GM12872 (cell line): ENCODE results near the gene TLE3.

ENCODE experiments used
- TF ChIP-seq, protein P1 (sequence below): IDR thresholded peaks from 3 replicates; pipeline ENCODE4 v1.5.1; 2011; ENCODE audit warnings: low read depth, mild to moderate bottlenecking, low read length, moderate library complexity; ENCODE audit not compliant: insufficient read depth

TLE3 gene

DNA sequence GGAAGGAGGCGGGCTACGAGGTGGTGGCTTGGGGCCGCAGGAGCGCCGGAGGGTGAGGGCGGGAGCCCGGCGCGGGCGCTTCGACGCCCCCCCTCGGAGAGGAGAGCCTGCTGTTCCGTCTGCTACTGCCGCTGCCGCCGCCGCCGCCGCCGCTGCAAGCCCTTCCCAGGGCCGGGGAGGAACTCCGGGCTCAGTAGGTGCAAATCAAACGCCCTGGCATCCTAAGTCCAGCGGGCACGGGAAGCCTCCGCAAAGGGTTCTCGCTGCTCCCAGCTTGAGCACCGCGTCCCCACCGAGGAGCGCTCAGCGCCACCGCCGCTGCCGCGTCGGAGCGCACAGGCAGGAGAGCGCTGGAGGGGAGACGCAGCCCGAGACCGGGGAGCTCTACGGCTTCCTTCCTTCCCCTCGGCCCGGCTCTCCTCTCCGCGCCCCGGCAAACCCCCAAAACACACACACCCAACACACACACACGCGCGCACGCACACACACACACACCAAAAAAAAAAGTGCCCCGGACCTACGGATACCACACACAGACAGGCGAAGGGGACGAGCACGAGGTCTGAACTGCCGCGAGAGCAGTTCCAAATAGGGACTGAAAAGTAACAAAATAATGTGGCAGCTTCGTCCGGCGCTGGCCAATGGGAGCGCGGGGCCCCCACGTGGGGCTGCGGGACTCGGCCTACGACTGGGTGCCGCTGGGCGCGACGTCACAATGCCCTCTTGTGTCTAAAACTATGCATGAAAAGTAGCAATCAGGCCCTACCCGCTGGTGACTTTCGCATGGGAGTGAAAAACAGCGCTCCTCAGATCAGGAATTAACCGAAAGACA lies at the start of gene TLE3:
Gene TLE3, minus strand, starts transcription at position 597 of the 832 bp plus-strand sequence. CDS start 1,119 bp downstream, outside the sequence.
- TF ChIP-seq, protein P1, sequence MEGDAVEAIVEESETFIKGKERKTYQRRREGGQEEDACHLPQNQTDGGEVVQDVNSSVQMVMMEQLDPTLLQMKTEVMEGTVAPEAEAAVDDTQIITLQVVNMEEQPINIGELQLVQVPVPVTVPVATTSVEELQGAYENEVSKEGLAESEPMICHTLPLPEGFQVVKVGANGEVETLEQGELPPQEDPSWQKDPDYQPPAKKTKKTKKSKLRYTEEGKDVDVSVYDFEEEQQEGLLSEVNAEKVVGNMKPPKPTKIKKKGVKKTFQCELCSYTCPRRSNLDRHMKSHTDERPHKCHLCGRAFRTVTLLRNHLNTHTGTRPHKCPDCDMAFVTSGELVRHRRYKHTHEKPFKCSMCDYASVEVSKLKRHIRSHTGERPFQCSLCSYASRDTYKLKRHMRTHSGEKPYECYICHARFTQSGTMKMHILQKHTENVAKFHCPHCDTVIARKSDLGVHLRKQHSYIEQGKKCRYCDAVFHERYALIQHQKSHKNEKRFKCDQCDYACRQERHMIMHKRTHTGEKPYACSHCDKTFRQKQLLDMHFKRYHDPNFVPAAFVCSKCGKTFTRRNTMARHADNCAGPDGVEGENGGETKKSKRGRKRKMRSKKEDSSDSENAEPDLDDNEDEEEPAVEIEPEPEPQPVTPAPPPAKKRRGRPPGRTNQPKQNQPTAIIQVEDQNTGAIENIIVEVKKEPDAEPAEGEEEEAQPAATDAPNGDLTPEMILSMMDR = peak; percentile 46; the same call in 2 of the 3 replicates

DNA sequence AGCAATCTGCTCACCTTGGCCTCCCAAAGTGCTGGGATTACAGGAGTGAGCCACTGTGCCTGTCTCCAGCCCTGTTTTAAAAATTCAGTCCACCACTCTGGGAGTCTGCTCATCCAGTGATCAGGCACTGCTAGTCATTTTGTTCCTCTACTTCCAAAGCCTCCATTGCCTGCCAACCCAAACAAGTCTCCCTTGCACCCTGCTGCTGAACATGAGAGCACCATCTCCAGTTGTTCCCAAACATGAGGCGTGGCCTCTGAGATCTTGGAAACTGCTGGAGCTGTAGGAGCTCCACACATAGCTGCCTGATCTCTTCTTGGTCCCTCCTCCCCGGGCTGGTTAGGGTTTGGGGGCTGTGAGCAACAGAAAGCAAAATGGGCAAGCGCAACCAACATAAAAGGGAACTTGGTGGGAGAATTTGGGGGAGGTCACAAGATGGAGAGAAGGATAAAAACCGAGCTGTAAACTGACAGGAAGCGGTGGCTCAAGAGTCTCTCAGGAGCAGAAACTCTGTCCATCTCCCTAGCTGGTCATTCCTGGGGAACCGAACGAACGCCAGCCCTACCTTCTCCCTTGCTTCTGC lies 49.6 kb upstream of the TLE3 start:
- TF ChIP-seq, protein P1 = no peak

DNA sequence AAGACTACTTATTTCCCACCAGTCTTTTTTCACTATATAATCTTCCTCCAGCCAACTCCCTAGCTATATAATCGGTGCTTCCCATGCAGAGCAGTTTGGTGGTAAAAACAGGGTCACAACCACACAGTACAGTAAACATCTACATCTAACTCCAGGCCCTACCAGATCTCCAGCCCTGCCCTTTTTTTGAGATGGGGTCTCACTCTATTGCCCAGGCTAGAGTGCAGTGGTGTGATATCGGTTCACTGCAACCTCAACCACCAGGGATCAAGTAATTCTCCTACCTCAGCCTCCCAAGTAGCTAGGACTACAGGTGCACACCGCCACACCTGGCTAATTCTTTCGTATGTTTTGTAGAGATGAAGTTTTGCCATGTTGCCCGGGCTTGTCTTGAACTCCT lies 49.1 kb upstream of the TLE3 start:
- TF ChIP-seq, protein P1 = no peak

DNA sequence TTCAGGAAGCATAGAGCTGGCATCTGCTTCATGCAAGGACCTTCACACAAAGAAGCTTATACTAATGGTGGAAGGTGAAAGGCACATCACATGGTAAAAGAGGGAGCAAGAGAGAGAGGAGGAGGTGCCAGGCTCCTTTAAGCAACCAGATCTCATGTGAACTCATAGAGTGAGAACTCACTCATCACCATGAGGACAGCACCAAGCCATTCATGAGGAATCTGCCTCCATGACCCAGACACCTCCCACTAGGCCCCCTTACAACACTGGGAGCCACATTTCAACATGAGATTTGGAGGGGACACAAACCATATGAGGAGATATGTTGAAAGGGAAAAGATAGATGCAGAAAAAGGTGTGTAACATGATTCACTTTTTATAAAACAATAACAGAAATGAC lies 48.4 kb upstream of the TLE3 start:
- TF ChIP-seq, protein P1 = no peak

DNA sequence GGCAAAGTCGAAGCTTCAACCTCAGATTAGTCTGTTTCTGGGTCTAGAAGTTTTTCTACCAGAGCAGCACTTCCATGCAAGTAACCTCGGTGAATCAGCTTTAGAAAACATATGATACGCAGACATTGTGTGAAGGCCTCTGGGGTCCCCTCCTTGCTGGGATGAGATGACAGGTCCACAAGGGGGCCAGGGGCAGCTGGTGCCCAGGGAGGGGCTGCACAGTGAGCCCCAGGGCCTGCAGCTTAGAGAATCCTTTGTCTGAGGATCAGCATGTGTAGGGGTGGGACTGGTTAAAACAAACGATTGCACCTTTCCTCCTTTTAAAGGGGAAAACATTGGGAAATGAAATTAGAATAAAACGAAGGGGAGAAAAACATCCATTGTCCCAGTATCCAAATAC lies 47.5 kb upstream of the TLE3 start:
- TF ChIP-seq, protein P1 = no peak

DNA sequence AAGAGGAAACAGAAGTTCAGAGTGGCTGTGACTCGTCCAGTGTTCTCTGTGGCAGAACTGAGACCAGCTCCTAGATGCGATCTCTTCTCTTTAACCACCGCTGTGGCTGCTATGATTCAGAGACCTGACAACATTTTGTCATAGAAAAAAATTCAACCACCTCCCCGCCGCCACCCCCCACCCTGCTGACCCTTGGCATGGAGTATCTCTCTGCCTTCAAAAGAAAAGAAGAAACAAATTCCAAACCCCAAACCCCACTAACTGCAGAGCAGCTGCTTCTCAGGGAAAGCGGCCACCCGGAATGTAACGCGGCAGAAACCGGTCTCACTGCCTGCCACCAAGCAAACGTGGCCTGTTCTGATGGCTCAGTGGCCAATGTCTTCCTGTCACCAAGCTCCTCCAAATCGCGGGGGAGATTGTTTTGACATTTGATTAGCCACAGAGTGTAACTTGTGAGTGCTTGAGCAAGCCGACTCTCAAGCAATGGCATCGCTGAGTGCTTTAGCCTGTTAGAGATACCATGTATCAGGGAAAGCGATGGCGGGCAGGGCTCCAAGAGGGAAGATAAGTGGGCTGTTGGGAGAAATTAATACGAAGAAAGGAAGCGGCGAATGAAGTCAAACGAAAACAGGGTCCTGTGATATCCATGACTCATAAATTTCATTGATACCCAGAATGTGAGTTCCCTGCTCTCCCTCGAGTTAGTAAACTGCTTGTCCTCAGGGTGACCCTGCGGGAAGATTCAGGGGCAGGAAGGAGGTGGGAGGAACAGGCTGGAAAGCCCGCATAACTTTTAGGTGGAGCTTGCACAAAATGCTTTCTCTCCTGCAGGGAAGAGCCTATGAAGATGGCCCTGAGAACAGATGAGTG lies 44.8 kb upstream of the TLE3 start:
- TF ChIP-seq, protein P1 = no peak

DNA sequence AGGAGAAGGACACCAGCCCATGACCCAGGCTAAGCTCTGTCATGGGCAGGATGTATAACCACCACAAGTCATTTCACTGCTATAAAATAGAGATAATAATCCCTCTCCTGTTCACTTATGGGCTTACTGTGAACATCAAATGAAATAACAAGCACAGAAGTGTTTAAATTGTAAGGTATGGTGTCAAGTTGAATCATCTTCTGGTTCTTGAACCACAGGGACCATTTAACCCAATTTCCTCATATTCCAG lies 44.3 kb upstream of the TLE3 start:
- TF ChIP-seq, protein P1 = no peak
